HG02588 (cell line): ENCODE data around the gene SLC37A3.
"Not testable (repeated sequence)": the region's sequence is repeated elsewhere in the genome, so short reads cannot be mapped to it uniquely, and the experiment has no call there.

Experiments
- ATAC-seq: cut with Tn5 transposase; IDR thresholded peaks from one replicate; pipeline ENCODE4 v1.9.1; 2021; ENCODE audit warnings: mild to moderate bottlenecking, moderate library complexity; ENCODE audit not compliant: unreplicated experiment

SLC37A3 gene

GRCh38 chr7:140349144-140349771 is 49.1 kb downstream of the SLC37A3 start:
- ATAC-seq, result no peak

GRCh38 chr7:140348161-140348849 is 50.0 kb downstream of the SLC37A3 start:
- no peak for ATAC-seq

GRCh38 chr7:140347218-140347617 is 51.1 kb downstream of the SLC37A3 start:
- no peak for ATAC-seq

- ATAC-seq, result no peak
These were observed 52.9 kb downstream of the SLC37A3 start for GRCh38 chr7:140345426-140345825.

- ATAC-seq, result no peak
These were observed 55.4 kb downstream of the SLC37A3 start for GRCh38 chr7:140342727-140343514.

GRCh38 chr7:140338959-140339358 is 59.4 kb downstream of the SLC37A3 start:
- not testable (repeated sequence) for ATAC-seq

- ATAC-seq, result no peak
These were observed 63.8 kb downstream of the SLC37A3 start for GRCh38 chr7:140334341-140335057.

GRCh38 chr7:140333686-140334085 is 64.6 kb downstream of the SLC37A3 start:
- no peak for ATAC-seq

- no peak for ATAC-seq
These were observed 65.1 kb downstream of the SLC37A3 start for GRCh38 chr7:140333223-140333622.

- ATAC-seq, result no peak
These were observed 67.7 kb downstream of the SLC37A3 start for GRCh38 chr7:140330595-140330994.

GRCh38 chr7:140330128-140330527 is 68.2 kb downstream of the SLC37A3 start:
- ATAC-seq, result no peak

- ATAC-seq, result no peak
These were observed 71.1 kb downstream of the SLC37A3 start for GRCh38 chr7:140327261-140327661.

GRCh38 chr7:140326116-140326928 is 72.0 kb downstream of the SLC37A3 start:
- ATAC-seq, result no peak

- no peak for ATAC-seq
These were observed 72.7 kb downstream of the SLC37A3 start for GRCh38 chr7:140325600-140325999.

- no peak for ATAC-seq
These were observed 73.6 kb downstream of the SLC37A3 start for GRCh38 chr7:140324714-140325113.

GRCh38 chr7:140322759-140323158 is 75.6 kb downstream of the SLC37A3 start:
- no peak for ATAC-seq

- ATAC-seq, result not testable (repeated sequence)
These were observed 78.3 kb downstream of the SLC37A3 start for GRCh38 chr7:140320078-140320477.

- ATAC-seq, result no peak
These were observed 80.3 kb downstream of the SLC37A3 start for GRCh38 chr7:140317999-140318398.

- no peak for ATAC-seq
These were observed 80.7 kb downstream of the SLC37A3 start for GRCh38 chr7:140317597-140317996.

- no peak for ATAC-seq
These were observed 82.1 kb downstream of the SLC37A3 start for GRCh38 chr7:140316165-140316661.
